ENCODE measurements around the gene P3H2. TPM values are rescaled to one million over a fixed set of nuclear protein-coding genes. Genes with fewer than 3 reads are reported as not detected.
A peak's percentile ranks its signal among the peaks of the same experiment; 100 is the strongest.

P3H2 gene
- total RNA-seq, 4 donors from 2014 or later: 15.6 to 41.5 (median 27.1) TPM

GRCh38 chr3:190005343-190006113 lies 115.2 kb downstream of the P3H2 start:
- TF ChIP-seq EP300 (IDR thresholded peaks at IDR 0.05) (no peak), CTCF (IDR thresholded peaks at IDR 0.05) (no peak), POLR2A (IDR thresholded peaks at IDR 0.05; ENCODE audit: low read depth) (no peak), POLR2AphosphoS5 (IDR thresholded peaks at IDR 0.05) (no peak)

GRCh38 chr3:190004656-190005055 lies 116.0 kb downstream of the P3H2 start:
- WGBS: 90% methylated on average over 5 of the region's 5 CpGs
- DNase-seq (ENCODE audit: extremely low spot score): no peak
- H3K4me3 ChIP-seq: no peak overlapping the region
- no peaks in the 10 kb centered on the region for H3K27me3 ChIP-seq
- H3K27ac ChIP-seq (replicated peaks in 1 of 4): no peak overlapping the region
- intact Hi-C loops (cut with DNase I): no loop called here
- H3K4me1 ChIP-seq: peaks cover 0 to 35% (median 26%) of the 10 kb centered on the region in 4 donors
- TF ChIP-seq EP300 (IDR thresholded peaks at IDR 0.05) (no peak), POLR2A (IDR thresholded peaks at IDR 0.05; ENCODE audit: low read depth) (no peak), CTCF (IDR thresholded peaks at IDR 0.05) (no peak), POLR2AphosphoS5 (IDR thresholded peaks at IDR 0.05) (no peak)
- H3K9me3 ChIP-seq: no peaks in the 10 kb centered on the region
- no peaks in the 10 kb centered on the region for H3K36me3 ChIP-seq

More at GRCh38 chr3:190005343-190006113, 115.2 kb downstream of the P3H2 start:
- H3K36me3 ChIP-seq: no peaks in the 10 kb centered on the region
- 77% methylated on average over 4 of the region's 4 CpGs for WGBS
- H3K27ac ChIP-seq (replicated peaks in 1 of 4): no peak overlapping the region
- intact Hi-C loops (cut with DNase I): no loop called here
- H3K27me3 ChIP-seq: no peaks in the 10 kb centered on the region
- DNase-seq (ENCODE audit: extremely low spot score): no peak
- H3K9me3 ChIP-seq: no peaks in the 10 kb centered on the region
- H3K4me3 ChIP-seq: no peak overlapping the region
- H3K4me1 ChIP-seq: peaks cover 0 to 35% (median 27%) of the 10 kb centered on the region in 4 donors

GRCh38 chr3:190003681-190004123 lies 117.0 kb downstream of the P3H2 start:
- DNase-seq (ENCODE audit: extremely low spot score): no peak
- Histone ChIP-seq H3K36me3 (no peaks in the 10 kb centered on the region), H3K4me1 (peaks cover 0 to 35% (median 24%) of the 10 kb centered on the region in 4 donors), H3K27me3 (no peaks in the 10 kb centered on the region), H3K27ac (replicated peaks in 1 of 4) (peak overlapping the region; percentile 5 to 58 (median 12)), H3K9me3 (no peaks in the 10 kb centered on the region), H3K4me3 (no peak overlapping the region)
- 16% methylated on average over 3 of the region's 3 CpGs for WGBS
- intact Hi-C loops (cut with DNase I): no loop called here
- TF ChIP-seq POLR2A (IDR thresholded peaks at IDR 0.05; ENCODE audit: low read depth) (no peak), POLR2AphosphoS5 (IDR thresholded peaks at IDR 0.05) (peak; percentile 29 to 61), CTCF (IDR thresholded peaks at IDR 0.05) (no peak)

- no peaks in the 10 kb centered on the region for H3K36me3 ChIP-seq
- no peak for DNase-seq (ENCODE audit: extremely low spot score)
- peaks cover 0 to 29% (median 21%) of the 10 kb centered on the region in 4 donors for H3K4me1 ChIP-seq
- intact Hi-C loops (cut with DNase I): no loop called here
- 35% methylated on average over 3 of the region's 3 CpGs for WGBS
- H3K27me3 ChIP-seq: no peaks in the 10 kb centered on the region
- no peak overlapping the region for H3K4me3 ChIP-seq
- peak overlapping the region in 3 of 4 donors; percentile 10 to 58 (median 13) for H3K27ac ChIP-seq (replicated peaks in 1 of 4)
- H3K9me3 ChIP-seq: no peaks in the 10 kb centered on the region
- TF ChIP-seq POLR2A (IDR thresholded peaks at IDR 0.05; ENCODE audit: low read depth) (no peak), EP300 (IDR thresholded peaks at IDR 0.05) (no peak), CTCF (IDR thresholded peaks at IDR 0.05) (no peak)
Measured at GRCh38 chr3:190003068-190003467, 117.6 kb downstream of the P3H2 start.
